Neural progenitor cell (in vitro differentiated cells): ENCODE measurements around the gene ABCA3. TPM values are rescaled to one million over a fixed set of nuclear protein-coding genes. Genes with fewer than 3 reads are reported as not detected.
"Not testable (repeated sequence)": the region's sequence is repeated elsewhere in the genome, so short reads cannot be mapped to it uniquely, and the experiment has no call there.

Source experiments
- DNase-seq: peaks from one replicate; pipeline ENCODE4 v3.0.0-alpha.2; 2016; ENCODE audit warnings: low spot score
- H2AFZ ChIP-seq: fragments of 200-600 bp; sonication (generic); replicated peaks from 2 replicates; pipeline ENCODE4 v1.6.1; 2016; ENCODE audit warnings: antibody characterized with exemption
- H3F3A ChIP-seq: fragments of 200-600 bp; sonication (generic); 2 replicates; pipeline ENCODE4 v1.6.1; 2016; ENCODE audit warnings: antibody characterized with exemption, low read depth
- H3K27ac ChIP-seq: fragments of 200-600 bp; sonication (generic); 2 replicates; pipeline ENCODE4 v1.5.1; 2016; ENCODE audit warnings: mild to moderate bottlenecking
- H3K27me3 ChIP-seq: fragments of 200-600 bp; sonication (generic); 2 replicates; pipeline ENCODE4 v1.6.1; 2016; ENCODE audit warnings: mild to moderate bottlenecking, moderate library complexity
- H3K36me3 ChIP-seq: fragments of 200-600 bp; sonication (generic); 2 replicates; pipeline ENCODE4 v1.5.1; 2016
- H3K4me1 ChIP-seq: fragments of 200-600 bp; sonication (generic); 2 replicates; pipeline ENCODE4 v1.6.1; 2016; ENCODE audit warnings: mixed run types
- H3K4me2 ChIP-seq: fragments of 200-600 bp; sonication (generic); 2 replicates; pipeline ENCODE4 v1.6.1; 2016
- H3K4me3 ChIP-seq: fragments of 200-600 bp; sonication (generic); 2 replicates; pipeline ENCODE4 v1.5.1; 2016
- H3K79me2 ChIP-seq: fragments of 200-600 bp; sonication (generic); 2 replicates; pipeline ENCODE4 v1.6.1; 2016; ENCODE audit warnings: low read depth
- H3K9ac ChIP-seq: fragments of 200-600 bp; sonication (generic); 2 replicates; pipeline ENCODE4 v1.6.1; 2016
- H3K9me3 ChIP-seq: fragments of 200-600 bp; sonication (generic); 2 replicates; pipeline ENCODE4 v1.5.1; 2016; ENCODE audit warnings: low read depth
- H4K20me1 ChIP-seq: fragments of 200-600 bp; sonication (generic); 2 replicates; pipeline ENCODE4 v1.6.1; 2016; ENCODE audit warnings: low read depth
- H3K27ac Mint-ChIP-seq: 3 replicates; pipeline ENCODE4 v1.8.0; 2021; ENCODE audit warnings: mixed read lengths
- H3K27me3 Mint-ChIP-seq: 2 replicates; pipeline ENCODE4 v1.8.0; 2022; ENCODE audit warnings: low read depth, mild to moderate bottlenecking, inconsistent platforms, moderate library complexity, mixed read lengths; ENCODE audit not compliant: insufficient read depth
- H3K36me3 Mint-ChIP-seq: 3 replicates; pipeline ENCODE4 v1.8.0; 2021; ENCODE audit warnings: mixed read lengths
- H3K4me1 Mint-ChIP-seq: 3 replicates; pipeline ENCODE4 v1.8.0; 2021; ENCODE audit warnings: mixed read lengths
- H3K4me3 Mint-ChIP-seq: 3 replicates; pipeline ENCODE4 v1.8.0; 2021; ENCODE audit warnings: mild to moderate bottlenecking, moderate library complexity, mixed read lengths
- H3K9me3 Mint-ChIP-seq: 3 replicates; pipeline ENCODE4 v1.8.0; 2020; ENCODE audit warnings: mixed read lengths
- CTCF ChIP-seq: fragments of 200-600 bp; sonication (generic); IDR thresholded peaks from 2 replicates; pipeline ENCODE4 v1.5.1; 2017; ENCODE audit warnings: antibody characterized with exemption, mild to moderate bottlenecking
- EZH2 ChIP-seq: fragments of 200-600 bp; sonication (generic); IDR thresholded peaks from 2 replicates; pipeline ENCODE4 v1.6.1; 2017; ENCODE audit warnings: antibody characterized with exemption, mild to moderate bottlenecking, moderate library complexity
- EZH2phosphoT487 ChIP-seq: fragments of 200-600 bp; sonication (generic); IDR thresholded peaks from 2 replicates; pipeline ENCODE4 v1.6.1; 2017; ENCODE audit warnings: antibody characterized with exemption
- total RNA-seq: library from RNA; depleted of rRNA; stranded (reverse); fragments of >200 nt; gene quantifications from 2 replicates; pipeline ENCODE4 v1.2.3, GENCODE V29; 2015; ENCODE audit warnings: low replicate concordance

The ABCA3 gene
- total RNA-seq, 1 donor from 2014 or later = 9.7 TPM

DNA sequence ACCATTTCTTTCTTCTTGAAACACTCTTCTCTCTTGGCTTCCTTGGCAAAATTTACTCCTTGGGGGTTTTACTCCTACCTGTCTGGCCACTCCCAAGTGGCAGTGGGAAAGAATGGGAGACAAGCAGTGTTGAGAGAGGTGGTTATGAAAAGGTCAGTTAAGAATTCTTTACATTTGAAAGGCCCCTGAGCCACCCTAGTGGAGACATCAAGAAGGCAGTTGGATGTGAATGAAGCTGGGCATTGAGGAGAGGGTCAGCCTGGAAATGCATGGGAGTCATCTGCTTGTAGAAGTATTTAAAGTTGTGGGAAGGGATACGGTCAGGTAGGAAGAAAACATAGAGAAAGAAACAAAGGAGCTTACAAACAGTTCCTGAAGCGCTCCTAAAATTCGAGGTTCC is 46.5 kb upstream of the ABCA3 start:
- Histone ChIP-seq H3K79me2 (no peaks in the 10 kb centered on the region), H3K27me3 (no peaks in the 10 kb centered on the region), H3K4me3 (no peak overlapping the region), H4K20me1 (no peaks in the 10 kb centered on the region), H2AFZ (no peak overlapping the region), H3K9ac (no peak overlapping the region), H3K27ac (no peak overlapping the region), H3K4me2 (no peak overlapping the region), H3K36me3 (no peaks in the 10 kb centered on the region), H3F3A (no peaks in the 10 kb centered on the region), H3K4me1 (no peaks in the 10 kb centered on the region), H3K9me3 (peaks cover 3% of the 10 kb centered on the region)
- peak; percentile 41 for TF ChIP-seq CTCF
- no peak for TF ChIP-seq EZH2phosphoT487
- H3K4me3 Mint-ChIP-seq = no peak overlapping the region
- peak; percentile 17 for DNase-seq
- no peaks in the 10 kb centered on the region for H3K36me3 Mint-ChIP-seq
- H3K27me3 Mint-ChIP-seq = peaks cover 8% of the 10 kb centered on the region
- peaks cover 8% of the 10 kb centered on the region for H3K9me3 Mint-ChIP-seq
- H3K27ac Mint-ChIP-seq = no peak overlapping the region
- H3K4me1 Mint-ChIP-seq = no peaks in the 10 kb centered on the region

- not testable (repeated sequence) for H3K27me3 Mint-ChIP-seq, DNase-seq, H3K9me3 Mint-ChIP-seq, H3K4me1 Mint-ChIP-seq, H3K4me1 ChIP-seq, H3K36me3 ChIP-seq, H3K4me3 Mint-ChIP-seq, H3K4me3 ChIP-seq, H3F3A ChIP-seq, H3K27ac Mint-ChIP-seq, H4K20me1 ChIP-seq, H3K9me3 ChIP-seq, H3K27ac ChIP-seq, H3K4me2 ChIP-seq, H3K27me3 ChIP-seq, H3K79me2 ChIP-seq, H3K36me3 Mint-ChIP-seq, H3K9ac ChIP-seq
- H2AFZ ChIP-seq = peak overlapping the region; percentile 68
These were observed 45.5 kb upstream of the ABCA3 start for GRCh38 chr16:2385982-2386381.

- Mint-ChIP-seq H3K27me3 (peaks cover 2% of the 10 kb centered on the region), H3K36me3 (no peaks in the 10 kb centered on the region), H3K27ac (no peak overlapping the region), H3K4me1 (no peaks in the 10 kb centered on the region), H3K4me3 (no peak overlapping the region), H3K9me3 (peaks cover 8% of the 10 kb centered on the region)
- peak overlapping the region; percentile 68 for H2AFZ ChIP-seq
- no peaks in the 10 kb centered on the region for H3K4me1 ChIP-seq
- no peaks in the 10 kb centered on the region for H3F3A ChIP-seq
- no peak for DNase-seq
- no peak overlapping the region for H3K27ac ChIP-seq
- H3K79me2 ChIP-seq = no peaks in the 10 kb centered on the region
- no peaks in the 10 kb centered on the region for H3K36me3 ChIP-seq
- H3K9ac ChIP-seq = no peak overlapping the region
- peaks cover 3% of the 10 kb centered on the region for H3K9me3 ChIP-seq
- TF ChIP-seq EZH2phosphoT487 (no peak), EZH2 (no peak), CTCF (no peak)
- no peaks in the 10 kb centered on the region for H3K27me3 ChIP-seq
- no peak overlapping the region for H3K4me2 ChIP-seq
- H3K4me3 ChIP-seq = no peak overlapping the region
- H4K20me1 ChIP-seq = no peaks in the 10 kb centered on the region
These were observed 44.8 kb upstream of the ABCA3 start for GRCh38 chr16:2385190-2385836.

DNA sequence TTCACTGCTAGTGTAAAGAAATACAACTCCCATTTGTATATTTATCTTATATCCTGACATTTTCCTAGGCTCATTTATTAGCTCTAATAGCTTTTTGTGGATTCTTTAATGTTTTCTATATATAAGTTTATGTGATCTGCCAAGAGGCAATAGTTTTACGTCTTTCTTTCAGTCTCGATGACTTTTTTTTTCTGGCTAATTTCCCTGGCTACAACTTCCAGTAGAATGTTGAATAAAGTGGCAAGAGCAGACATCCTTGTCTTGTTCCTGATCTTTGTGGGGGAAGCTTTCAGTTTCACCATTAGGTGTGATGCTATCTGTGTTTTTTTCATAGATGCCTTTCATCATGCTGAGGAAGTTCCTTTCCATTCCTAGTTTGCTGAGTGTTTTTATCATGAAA is 43.9 kb upstream of the ABCA3 start:
- no peaks in the 10 kb centered on the region for H3K9me3 ChIP-seq
- no peak overlapping the region for H3K4me2 ChIP-seq
- DNase-seq = no peak
- Mint-ChIP-seq H3K4me3 (no peak overlapping the region), H3K27me3 (peaks cover 5% of the 10 kb centered on the region), H3K4me1 (no peaks in the 10 kb centered on the region), H3K9me3 (peaks cover 6% of the 10 kb centered on the region), H3K36me3 (no peaks in the 10 kb centered on the region), H3K27ac (no peak overlapping the region)
- TF ChIP-seq CTCF (no peak), EZH2phosphoT487 (no peak), EZH2 (no peak)
- no peaks in the 10 kb centered on the region for H3K27me3 ChIP-seq
- no peak overlapping the region for H3K9ac ChIP-seq
- no peaks in the 10 kb centered on the region for H3K79me2 ChIP-seq
- no peaks in the 10 kb centered on the region for H3F3A ChIP-seq
- H4K20me1 ChIP-seq = no peaks in the 10 kb centered on the region
- no peak overlapping the region for H3K27ac ChIP-seq
- no peak overlapping the region for H2AFZ ChIP-seq
- no peaks in the 10 kb centered on the region for H3K4me1 ChIP-seq
- H3K36me3 ChIP-seq = no peaks in the 10 kb centered on the region
- H3K4me3 ChIP-seq = no peak overlapping the region
